NOMO-1 treated with dmso at 0.1 percent for 144 hours (cell line): Measurements from ENCODE around the gene CADM2.
"Not testable (repeated sequence)": the region's sequence is repeated elsewhere in the genome, so short reads cannot be mapped to it uniquely, and the experiment has no call there.

ENCODE experiments used
- DNase-seq: peaks from one replicate; lab custom pipeline; 2025; ENCODE audit not compliant: unreplicated experiment; lab: John Stamatoyannopoulos, UW

CADM2 gene

GRCh38 chr3:85881833-85882393, 923.1 kb downstream of the CADM2 start:
- DNase-seq = no peak

DNA sequence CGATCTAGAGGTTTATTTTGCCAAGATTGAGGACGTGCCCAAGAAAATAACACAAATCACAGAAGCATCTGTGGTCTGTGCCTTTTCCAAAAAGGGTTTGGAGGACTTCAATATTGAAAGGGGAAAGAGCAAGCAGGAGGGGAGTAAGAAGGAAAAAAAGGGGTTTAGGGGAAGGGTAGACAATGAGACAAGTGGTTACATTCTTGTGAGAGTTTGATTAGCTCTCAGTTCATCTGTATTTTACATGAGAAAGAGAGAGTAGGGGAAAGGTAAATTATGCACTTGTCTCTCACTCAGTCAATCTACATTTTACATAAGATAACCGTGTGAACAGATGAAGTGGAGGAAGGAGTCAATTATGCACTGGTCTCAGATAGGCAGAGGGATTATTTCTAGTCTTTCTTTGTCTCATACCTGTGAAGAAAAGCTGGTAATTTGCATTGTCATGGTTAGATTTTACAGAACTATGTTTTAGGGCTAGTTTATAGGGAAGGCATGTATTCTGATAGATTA, 931.3 kb downstream of the CADM2 start:
- no peak for DNase-seq

DNA sequence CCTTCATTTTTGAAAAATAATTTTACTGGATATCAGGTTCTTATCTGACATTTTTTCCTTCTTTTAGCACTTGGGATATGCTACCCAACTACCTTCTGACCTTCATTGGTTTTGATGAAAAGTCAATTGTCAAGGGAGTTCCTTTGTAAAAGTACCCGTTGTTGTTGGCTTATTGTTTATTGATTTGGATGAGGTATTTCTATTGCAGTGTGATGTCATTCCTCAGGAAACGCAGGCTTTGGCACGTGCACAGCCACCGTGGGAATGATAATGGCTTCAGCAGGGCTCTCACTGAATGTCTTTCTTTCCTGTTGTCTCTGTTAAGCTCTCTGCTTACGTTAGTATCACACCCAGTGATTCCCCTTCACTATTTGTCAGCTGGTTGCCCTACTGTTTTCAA, 944.6 kb downstream of the CADM2 start:
- DNase-seq = no peak

DNA sequence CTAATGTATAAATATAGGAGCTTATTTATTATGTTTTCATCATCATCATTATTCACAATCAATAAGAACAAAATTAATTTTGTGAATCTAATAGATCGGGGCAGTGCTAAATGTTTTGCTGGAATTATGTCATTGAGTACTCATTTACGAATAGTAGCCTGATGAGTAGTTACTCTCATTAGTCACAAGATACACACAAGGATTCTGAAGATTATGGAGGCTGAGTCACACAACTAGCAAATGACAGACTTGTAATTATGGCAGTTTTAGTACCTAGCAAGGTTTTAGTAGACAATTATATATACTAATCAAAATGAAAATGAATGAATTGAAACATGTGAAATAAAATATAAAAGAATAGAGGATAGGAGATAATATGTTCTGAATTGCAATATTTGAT, 954.2 kb downstream of the CADM2 start:
- no peak for DNase-seq

DNA sequence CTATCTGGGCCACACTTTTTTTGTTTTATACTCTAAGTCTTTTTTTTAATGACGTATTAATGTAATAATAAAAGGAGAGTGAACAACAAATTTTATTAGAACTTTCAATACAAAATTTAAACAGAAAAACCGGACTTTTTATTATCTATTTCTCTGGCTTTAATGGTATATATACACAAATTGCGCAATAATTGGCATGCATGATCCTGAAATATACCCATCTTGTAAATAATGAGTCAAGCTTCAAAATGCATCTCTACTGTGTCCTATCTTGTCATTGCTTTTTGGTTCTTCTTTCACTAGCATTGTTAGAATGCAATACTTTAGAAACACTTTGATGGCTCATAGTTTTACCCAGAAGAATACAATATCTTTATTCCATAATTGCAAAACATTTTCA, 963.6 kb downstream of the CADM2 start:
- DNase-seq = no peak

DNA sequence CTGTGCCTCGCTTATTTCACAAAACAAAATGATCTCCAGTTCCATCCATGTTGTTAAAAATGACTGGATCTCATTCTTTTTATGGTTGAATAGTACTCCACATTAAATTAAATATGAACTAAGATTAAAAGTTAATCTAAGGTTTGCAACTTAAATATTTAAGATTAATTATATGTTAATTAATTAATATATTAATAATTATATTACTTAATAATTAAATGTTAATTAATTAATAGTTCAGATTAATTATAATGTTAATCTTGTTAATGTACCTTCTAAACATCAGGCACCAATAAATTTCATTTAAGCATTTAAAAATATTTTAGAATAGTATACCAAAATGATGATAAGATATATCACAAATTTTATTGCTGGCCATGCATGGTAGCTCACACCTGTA, 971.9 kb downstream of the CADM2 start:
- DNase-seq = no peak

GRCh38 chr3:85933326-85933725, 974.5 kb downstream of the CADM2 start:
- DNase-seq = no peak

DNA sequence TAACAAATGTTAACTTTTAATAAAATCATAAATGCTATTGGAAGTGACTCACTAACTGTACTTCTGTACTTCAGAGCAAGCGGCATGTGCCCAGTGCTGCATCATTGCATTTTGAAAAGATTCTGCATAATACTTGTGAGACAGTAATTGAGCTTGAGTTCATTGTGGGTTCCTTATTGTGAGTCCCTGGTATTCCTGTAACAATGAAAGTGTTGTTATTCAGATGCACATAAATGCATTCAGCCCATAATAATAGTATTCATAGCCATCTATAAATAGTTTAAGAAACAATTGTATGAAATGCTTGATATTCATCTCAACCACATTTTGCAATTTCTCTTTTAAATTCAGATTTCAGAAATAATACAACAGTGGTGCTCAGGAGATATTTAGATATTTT, 976.4 kb downstream of the CADM2 start:
- no peak for DNase-seq

GRCh38 chr3:85939074-85939482, 980.3 kb downstream of the CADM2 start:
- no peak for DNase-seq

DNA sequence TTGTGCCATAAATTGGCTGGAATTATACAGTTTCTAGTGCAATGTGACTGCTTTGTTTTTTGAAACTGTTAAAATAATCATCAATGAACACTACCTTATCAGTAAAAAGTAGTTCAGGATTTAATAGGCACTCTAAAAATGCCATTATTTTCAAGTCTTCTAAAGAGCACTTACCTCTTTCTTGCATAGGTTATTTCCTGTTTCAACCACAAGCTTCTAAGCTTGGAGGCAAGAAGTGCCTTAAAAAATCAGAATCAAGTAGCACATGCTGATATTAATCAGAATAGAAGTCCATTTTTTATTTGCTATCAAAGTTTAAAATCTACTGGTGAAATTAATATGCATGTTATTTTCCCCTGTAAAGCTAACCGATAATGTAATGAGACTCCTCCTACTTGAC, 991.6 kb downstream of the CADM2 start:
- DNase-seq = no peak

- DNase-seq = no peak
Observed at GRCh38 chr3:85960793-85961192, 1002.0 kb downstream of the CADM2 start.

- no peak for DNase-seq
Observed at GRCh38 chr3:85977615-85978338, 1019.0 kb downstream of the CADM2 start.

DNA sequence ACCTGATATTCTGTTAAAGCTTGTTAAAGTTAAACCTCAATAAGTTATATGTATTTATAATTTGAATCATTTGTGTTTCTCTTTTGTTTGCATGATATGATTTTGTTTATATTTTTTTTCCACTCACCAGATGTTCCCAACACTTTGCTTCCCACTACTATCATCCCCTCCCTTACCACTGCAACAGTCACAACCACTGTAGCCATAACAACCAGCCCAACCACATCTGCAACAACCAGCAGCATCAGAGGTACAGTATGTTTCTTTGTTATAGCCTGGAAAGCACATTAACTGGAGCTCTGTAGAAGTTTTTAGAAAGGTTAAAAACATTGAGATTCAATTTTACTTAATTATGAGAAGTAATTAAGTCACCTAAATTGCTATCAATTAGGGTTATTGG, 1020.2 kb downstream of the CADM2 start:
- DNase-seq = no peak

DNA sequence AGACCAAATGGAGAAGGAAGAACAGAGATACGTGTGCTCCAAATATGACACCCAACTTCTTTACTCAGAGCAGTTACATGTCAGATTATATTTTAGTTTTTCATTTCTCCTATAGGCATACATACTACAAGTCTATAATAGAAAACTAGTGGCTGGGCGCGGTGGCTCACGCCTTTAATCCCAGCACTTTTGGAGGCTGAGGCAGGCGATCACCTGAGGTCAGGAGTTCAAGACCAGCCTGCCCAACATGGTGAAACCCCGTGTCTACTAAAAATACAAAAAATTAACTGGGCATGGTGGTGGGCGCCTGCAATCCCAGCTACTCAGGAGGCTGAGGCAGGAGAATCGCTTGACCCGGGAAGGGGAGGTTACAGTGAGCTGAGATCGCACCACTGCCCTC, 1030.8 kb downstream of the CADM2 start:
- DNase-seq = not testable (repeated sequence)

DNA sequence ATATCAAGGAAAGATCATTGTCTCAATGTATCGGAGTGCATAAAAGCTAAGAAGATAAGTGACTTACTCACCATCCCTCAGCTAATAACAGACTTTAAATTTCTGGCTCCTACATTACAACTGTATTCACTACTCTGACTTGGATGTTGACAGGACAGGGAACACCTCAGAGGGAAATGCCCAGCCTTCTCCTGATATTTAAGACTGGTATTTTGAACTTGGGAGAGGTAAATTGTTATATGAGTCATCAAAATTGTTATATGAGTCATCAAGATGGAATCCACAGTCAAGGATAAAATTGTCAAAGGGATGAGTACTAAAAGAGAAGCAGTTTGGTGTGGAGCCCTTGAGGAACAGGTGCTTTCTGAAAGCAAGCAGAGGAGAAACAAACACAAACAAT, 1070.8 kb downstream of the CADM2 start:
- DNase-seq = no peak

DNA sequence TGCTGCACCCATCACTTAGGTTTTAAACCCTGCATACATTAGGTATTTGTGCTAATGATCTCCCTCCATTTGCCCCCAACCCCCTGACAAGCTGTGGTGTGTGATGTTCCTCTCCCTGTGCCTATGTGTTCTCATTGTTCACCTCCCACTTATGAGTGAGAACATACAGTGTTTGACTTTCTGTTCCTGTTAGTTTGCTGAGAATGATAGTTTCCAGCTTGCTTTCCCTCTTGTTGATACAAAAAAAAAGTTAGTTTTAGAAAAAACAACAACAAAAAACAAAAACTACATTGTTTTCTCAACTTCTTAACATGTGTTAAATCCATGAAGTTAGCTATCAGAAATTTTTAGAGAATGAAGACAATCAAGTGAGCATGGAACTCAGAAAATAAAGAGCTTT, 1079.1 kb downstream of the CADM2 start:
- DNase-seq = no peak

DNA sequence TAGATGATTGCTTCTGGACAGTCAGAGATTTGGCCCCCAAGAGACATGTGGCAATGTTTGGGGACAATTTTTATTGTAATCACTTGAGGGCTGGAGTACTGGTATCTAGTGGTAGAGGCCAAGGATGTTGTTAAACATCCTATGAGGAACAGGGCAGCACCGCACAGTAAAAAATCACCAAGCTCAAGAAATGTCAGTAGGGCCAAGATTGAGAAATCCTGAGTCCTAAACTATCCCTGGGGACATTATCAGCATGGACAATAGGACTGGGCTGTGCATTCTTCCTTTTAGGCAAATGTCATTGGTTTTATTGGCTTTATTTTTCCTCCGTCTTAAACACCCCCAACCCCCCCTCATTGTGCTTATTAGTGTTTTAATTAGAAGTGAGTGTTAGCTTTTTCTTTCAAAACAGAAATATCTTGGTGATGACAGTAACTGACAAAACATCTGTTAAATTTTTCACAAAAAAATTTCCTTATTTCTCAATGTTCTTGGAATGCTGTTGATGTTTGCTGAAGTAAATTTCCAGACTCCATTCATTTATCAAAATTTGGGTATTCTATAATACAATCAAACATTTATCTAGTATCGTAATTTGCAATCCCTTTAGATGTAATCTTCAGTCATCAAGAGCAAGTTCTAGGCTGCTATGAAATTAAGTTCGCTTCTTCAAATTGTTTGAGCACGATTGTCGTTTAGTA, 1087.8 kb downstream of the CADM2 start:
- DNase-seq = no peak

GRCh38 chr3:86047161-86047560, 1088.4 kb downstream of the CADM2 start:
- DNase-seq = no peak

DNA sequence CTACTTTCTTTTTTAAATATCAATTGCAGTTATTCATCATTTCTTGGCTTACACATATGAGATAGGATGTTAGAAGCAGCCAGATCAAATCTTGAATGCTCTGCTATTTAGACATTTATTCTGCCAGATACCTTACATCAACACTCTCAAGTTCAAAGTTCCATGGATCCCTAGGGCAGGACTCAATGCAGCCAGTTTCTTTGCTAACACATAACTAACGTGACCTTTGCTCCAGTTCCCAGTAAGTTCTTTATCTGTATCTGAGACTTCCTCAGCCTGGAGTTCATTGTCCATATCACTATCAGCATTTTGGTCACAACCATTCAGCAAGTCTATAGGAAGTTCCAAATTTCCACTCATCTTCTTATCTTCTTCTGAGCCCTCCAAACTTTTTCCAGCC, 1092.3 kb downstream of the CADM2 start:
- no peak for DNase-seq

DNA sequence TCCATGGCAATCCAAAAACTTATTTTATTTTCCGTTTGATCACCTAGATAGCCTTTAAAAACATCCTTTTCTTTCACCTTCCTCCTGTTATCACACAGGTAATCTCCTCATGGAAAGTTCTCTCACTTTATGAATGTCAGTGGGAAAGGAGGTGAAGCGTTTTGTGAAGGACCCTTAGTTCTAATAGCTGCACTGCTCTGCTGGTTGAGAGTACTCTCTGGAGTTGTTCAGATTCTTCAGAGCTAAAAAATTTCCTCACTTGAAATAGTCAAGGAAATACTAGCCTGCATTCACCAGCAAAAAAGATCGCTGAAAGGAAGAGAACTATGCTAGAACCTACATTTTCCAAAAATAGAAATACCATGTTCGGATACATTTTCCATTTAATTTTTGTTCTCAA, 1097.2 kb downstream of the CADM2 start:
- no peak for DNase-seq

GRCh38 chr3:86056962-86057361, 1098.2 kb downstream of the CADM2 start:
- DNase-seq = no peak

DNA sequence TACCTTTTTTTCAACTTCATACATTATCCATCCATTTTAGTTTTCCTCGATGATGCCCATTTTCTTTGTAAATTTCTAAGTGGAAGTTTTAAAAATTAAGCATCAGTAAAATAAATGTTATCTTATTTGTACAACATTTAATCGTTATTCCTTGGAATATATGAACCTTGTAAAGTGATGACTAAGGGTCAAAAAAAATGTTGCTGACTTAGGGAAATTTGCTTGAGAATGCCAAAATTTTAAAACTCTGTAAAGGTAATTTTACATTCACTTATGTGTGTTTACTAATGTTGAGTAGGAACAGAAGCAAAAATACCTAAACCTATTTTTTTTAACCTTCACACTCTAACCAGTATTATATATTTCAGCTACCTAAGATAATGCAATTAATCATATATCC, 1115.0 kb downstream of the CADM2 start:
- no peak for DNase-seq
